NB4 (cell line): ENCODE measurements around the gene GALNS.

Experiments used
- DNase-seq: peaks from one replicate; pipeline ENCODE4 v3.0.0; 2010; ENCODE audit warnings: low read depth
- H3K4me3 ChIP-seq: one replicate; pipeline ENCODE4 v1.5.1; 2011; ENCODE audit warnings: mild to moderate bottlenecking, low read depth, low read length, moderate library complexity
- MYC ChIP-seq: IDR thresholded peaks from 2 replicates; pipeline ENCODE4 v1.6.1; 2011; ENCODE audit warnings: low read depth, low read length
- POLR2A ChIP-seq: IDR thresholded peaks from 2 replicates; pipeline ENCODE4 v1.6.1; 2011; ENCODE audit warnings: mild to moderate bottlenecking; ENCODE audit not compliant: insufficient read length; ENCODE audit errors: extremely low read depth
- TF ChIP-seq, protein P1 (sequence below): IDR thresholded peaks from one replicate; pipeline ENCODE4 v1.5.1; 2012; ENCODE audit warnings: low read depth, low read length
- TF ChIP-seq, protein P2 (sequence below): IDR thresholded peaks from 2 replicates; pipeline ENCODE4 v1.6.1; 2011; ENCODE audit warnings: low read depth, low read length

The GALNS gene

DNA sequence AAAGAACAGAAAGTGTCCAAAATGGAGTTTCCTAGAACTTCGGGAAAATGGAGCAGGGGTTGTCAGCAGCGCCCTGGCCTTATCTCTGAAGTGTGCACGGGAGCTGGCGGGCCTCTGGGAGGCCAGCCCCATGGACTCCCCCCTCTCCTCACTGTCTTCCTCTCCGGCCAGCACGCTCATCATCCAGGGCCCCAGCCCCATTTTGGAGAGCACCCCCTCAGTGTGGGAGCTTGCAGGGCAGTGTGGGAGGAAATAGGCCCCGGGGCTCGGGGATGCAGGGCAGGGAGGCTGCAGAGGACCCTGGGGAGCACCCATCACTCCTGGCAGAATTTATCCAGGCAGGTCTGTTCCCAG, 14.6 kb upstream of the GALNS start:
- no peak overlapping the region for H3K4me3 ChIP-seq
- TF ChIP-seq MYC (no peak), POLR2A (no peak)
- no peak for DNase-seq

DNA sequence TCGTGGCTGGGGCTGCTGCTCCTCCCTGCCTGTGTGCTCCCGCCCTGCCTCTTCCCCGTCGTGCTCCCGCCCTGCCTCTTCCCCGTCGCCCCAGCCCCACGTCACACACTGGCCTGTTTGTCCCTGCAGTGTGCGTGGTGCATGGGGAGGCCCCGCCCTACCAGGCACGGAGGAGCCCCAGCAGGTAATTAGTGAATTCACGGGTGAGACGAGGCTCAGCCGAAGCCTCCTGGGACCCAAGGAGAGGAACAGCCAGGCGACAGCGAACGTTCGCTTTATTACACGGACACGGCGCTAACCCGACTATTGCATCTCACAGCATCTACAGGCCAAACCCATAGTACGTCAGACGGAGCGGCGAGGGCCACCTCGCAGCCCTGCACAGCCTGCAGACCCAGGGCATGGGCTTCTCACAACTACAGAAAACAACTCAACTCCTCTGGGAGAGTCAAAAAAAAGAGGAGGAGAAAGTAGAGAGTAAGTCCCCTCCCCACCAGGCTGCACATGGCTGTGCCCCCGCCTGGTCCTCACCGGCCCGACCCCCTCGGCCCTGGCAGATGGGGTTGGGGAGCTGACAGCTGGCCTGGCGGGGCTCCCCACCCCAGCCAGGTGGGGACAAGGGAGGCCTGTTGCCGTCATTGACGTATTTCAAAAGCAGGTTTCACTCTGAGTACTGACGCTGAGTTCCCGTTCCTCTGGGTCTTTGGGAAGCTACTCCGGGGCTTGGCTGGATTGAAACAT, 14.0 kb upstream of the GALNS start:
- no peak overlapping the region for H3K4me3 ChIP-seq
- DNase-seq: peak; percentile 68
- TF ChIP-seq, protein P1, sequence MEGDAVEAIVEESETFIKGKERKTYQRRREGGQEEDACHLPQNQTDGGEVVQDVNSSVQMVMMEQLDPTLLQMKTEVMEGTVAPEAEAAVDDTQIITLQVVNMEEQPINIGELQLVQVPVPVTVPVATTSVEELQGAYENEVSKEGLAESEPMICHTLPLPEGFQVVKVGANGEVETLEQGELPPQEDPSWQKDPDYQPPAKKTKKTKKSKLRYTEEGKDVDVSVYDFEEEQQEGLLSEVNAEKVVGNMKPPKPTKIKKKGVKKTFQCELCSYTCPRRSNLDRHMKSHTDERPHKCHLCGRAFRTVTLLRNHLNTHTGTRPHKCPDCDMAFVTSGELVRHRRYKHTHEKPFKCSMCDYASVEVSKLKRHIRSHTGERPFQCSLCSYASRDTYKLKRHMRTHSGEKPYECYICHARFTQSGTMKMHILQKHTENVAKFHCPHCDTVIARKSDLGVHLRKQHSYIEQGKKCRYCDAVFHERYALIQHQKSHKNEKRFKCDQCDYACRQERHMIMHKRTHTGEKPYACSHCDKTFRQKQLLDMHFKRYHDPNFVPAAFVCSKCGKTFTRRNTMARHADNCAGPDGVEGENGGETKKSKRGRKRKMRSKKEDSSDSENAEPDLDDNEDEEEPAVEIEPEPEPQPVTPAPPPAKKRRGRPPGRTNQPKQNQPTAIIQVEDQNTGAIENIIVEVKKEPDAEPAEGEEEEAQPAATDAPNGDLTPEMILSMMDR: no peak
- no peak for TF ChIP-seq MYC
- no peak for TF ChIP-seq POLR2A
- TF ChIP-seq, protein P2, sequence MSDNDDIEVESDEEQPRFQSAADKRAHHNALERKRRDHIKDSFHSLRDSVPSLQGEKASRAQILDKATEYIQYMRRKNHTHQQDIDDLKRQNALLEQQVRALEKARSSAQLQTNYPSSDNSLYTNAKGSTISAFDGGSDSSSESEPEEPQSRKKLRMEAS: no peak

DNA sequence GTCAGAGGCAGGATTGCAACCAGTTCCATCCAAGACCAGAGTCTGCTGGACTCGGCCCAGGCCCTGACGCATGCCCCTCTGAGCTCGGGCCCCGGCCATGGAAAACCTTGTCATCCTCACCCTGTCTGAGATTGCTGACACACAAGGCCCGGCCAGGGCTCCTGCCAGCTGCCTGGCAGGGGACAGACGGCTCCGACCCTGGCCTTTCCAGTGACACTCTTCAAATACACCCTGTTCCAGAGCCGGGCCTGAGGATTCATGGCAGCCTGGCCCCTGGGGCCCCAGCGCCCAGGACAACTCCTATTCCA, 12.9 kb upstream of the GALNS start:
- TF ChIP-seq, protein P2: no peak
- TF ChIP-seq MYC (no peak), POLR2A (no peak)
- TF ChIP-seq, protein P1: no peak
- DNase-seq: no peak
- H3K4me3 ChIP-seq: no peak overlapping the region

DNA sequence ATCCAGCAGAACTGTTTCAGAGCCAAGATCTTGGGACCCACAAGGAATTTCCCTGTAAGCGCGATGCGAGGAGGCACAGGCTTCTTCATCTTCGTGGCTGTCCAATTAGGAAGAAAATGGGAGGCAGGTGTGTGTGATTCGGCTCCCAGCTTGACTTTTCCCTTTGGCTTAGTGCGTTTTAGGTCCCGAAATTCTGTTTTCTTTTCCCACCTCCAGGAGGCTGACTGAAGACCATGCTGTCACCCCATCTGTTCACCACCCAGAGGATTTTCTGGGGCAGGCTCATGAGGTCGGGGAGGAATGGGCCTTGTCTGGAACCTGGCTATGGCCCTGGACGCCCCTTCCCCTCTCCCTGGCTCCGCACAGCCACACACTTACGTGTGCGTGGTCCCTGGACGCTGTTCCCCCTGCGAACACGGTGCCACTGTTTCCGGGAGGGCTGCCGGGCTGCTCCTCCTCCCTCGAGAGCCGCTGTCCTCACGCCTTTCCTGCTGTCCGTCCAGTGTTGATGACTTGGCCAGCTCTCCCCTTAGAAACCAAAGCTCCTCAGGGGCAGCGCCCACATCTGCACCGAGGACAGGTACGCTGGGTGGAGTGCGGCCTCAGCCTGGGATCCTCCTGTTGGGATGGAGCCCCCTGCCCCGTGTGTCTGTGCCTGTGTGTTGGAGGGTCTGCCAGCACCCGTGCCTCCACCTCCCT, 12.4 kb upstream of the GALNS start:
- no peak overlapping the region for H3K4me3 ChIP-seq
- TF ChIP-seq, protein P1: no peak
- TF ChIP-seq POLR2A: no peak
- no peak for TF ChIP-seq MYC
- TF ChIP-seq, protein P2: no peak
- no peak for DNase-seq

DNA sequence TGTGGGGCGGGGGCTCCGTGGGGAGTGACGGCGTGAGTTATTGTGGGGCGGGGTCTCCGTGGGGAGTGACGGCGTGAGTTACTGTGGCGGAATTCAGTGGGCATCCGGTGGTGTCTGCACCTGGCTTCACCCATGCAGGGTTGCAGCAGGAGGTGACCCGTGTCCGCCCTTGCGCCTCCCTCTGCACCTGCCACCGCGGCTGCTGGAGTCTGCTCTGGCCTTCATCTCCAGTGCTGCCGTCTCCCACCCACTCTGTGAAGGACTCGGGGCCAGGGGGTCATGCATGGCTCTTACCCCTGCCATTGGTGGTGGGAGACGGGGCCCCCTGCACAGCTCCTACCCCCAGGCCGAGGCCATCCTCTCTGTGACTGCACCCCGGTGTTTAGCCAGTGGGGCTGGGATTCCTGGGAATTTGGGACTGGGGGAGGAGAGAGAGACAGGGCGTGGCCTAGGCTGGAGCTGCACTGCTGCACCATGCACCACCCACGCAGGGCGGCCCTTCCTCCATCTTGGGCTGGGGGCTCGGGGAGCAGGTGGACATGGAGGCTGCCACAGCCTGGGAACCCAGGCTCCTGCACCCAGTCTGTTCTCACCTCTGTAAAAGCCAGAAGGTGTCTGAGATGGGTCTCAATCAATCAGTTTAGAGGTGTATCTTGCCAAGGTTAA, 11.0 kb upstream of the GALNS start:
- no peak for TF ChIP-seq POLR2A
- TF ChIP-seq, protein P2: no peak
- TF ChIP-seq MYC: no peak
- TF ChIP-seq, protein P1: no peak
- DNase-seq: no peak
- H3K4me3 ChIP-seq: no peak overlapping the region
